K562 (cell line): Measurements from ENCODE around the gene ADAM8. TPM values are rescaled to one million over a fixed set of nuclear protein-coding genes. Genes with fewer than 3 reads are reported as not detected.

ENCODE experiments used
- CBFA2T2 ChIP-seq: fragments of 450-650 bp; conservative IDR thresholded peaks from 2 replicates; pipeline ENCODE4 v1.6.1; 2017; ENCODE audit warnings: mild to moderate bottlenecking
- CBFA2T3 ChIP-seq: fragments of 450-650 bp; IDR thresholded peaks from 2 replicates; pipeline ENCODE4 v1.6.1; 2017
- DPF2 ChIP-seq: fragments of 450-650 bp; IDR thresholded peaks from 2 replicates; pipeline ENCODE4 v1.6.1; 2016
- IRF2 ChIP-seq: sonication (generic); formaldehyde crosslinking; IDR thresholded peaks from 2 replicates; pipeline ENCODE4 v1.8.1; 2022; ENCODE audit warnings: mild to moderate bottlenecking, missing genetic modification reagents
- KAT2B ChIP-seq: IDR thresholded peaks from one replicate; pipeline ENCODE4 v1.6.1; 2012; ENCODE audit warnings: low read depth, mild to moderate bottlenecking, control low read depth, inconsistent platforms, low read length, moderate library complexity
- MBD2 ChIP-seq: sonication (generic); IDR thresholded peaks from 2 replicates; pipeline ENCODE4 v1.6.1; 2016; ENCODE audit warnings: low read depth, borderline replicate concordance
- MYBL2 ChIP-seq, 2 experiments: fragments of 450-650 bp in 1 of 2; sonication (generic) in 1 of 2; formaldehyde crosslinking in 1 of 2; IDR thresholded peaks; 2 replicates each; pipeline versions ENCODE4 v1.6.1 to v1.8.1; 2017 to 2022; ENCODE audit warnings: borderline replicate concordance in 1 of 2, inconsistent platforms in 1 of 2, low read depth in 1 of 2, mild to moderate bottlenecking in 1 of 2, missing genetic modification reagents in 1 of 2, moderate library complexity in 1 of 2
- RB1 ChIP-seq: fragments of 450-650 bp; IDR thresholded peaks from 2 replicates; pipeline ENCODE4 v1.6.1; 2017; ENCODE audit warnings: low read depth, mild to moderate bottlenecking
- SMAD4 ChIP-seq: fragments of 250-450 bp; sonication (Bioruptor Pico); conservative IDR thresholded peaks from 2 replicates; pipeline ENCODE4 v1.8.0; 2021; ENCODE audit warnings: inconsistent platforms, mild to moderate bottlenecking, moderate library complexity
- ZFP1 ChIP-seq: fragments of 450-650 bp; formaldehyde crosslinking; IDR thresholded peaks from 2 replicates; pipeline ENCODE4 v1.4.0; 2020; ENCODE audit warnings: mild to moderate bottlenecking, mixed read lengths
- ZNF354B ChIP-seq: fragments of 250-450 bp; sonication (Bioruptor Pico); IDR thresholded peaks from 2 replicates; pipeline ENCODE4 v1.4.0; 2020
- polyA plus RNA-seq, 8 experiments: library from polyadenylated mRNA; depleted of rRNA in 4 of 8; stranded (reverse) in 5 of 8; unstranded in 3 of 8; fragments of >200 nt; fragmentation: Nextera tagmentation in 2 of 8; fragmentation: Illumina TruSeq in 1 of 8; extraction: Ambion mirVana in 2 of 8; extraction: Trizol in 1 of 8; gene quantifications; 2 replicates each; pipeline versions ENCODE4 v1.2.1 to v1.2.3, GENCODE V29; 2011 to 2014; ENCODE audit warnings: inconsistent platforms in 1 of 8, missing spikeins in 1 of 8
- total RNA-seq, 7 experiments: library from RNA; depleted of rRNA in 6 of 7; stranded (reverse); fragments of >200 nt in 6 of 7; fragmentation: Illumina TruSeq in 2 of 7; extraction: Trizol in 2 of 7; gene quantifications; 2 replicates each; pipeline versions ENCODE4 v1.2.1 to v1.2.3, GENCODE V29; 2011 to 2021; ENCODE audit warnings: low replicate concordance in 1 of 7
- TF ChIP-seq, protein P1 (sequence below): fragments of 450-650 bp; IDR thresholded peaks from 2 replicates; pipeline ENCODE4 v1.6.1; 2016; ENCODE audit warnings: mild to moderate bottlenecking
- TF ChIP-seq, protein P2 (sequence below): conservative IDR thresholded peaks from 2 replicates; pipeline ENCODE4 v1.6.1; 2011; ENCODE audit warnings: low read depth, mild to moderate bottlenecking, low read length; ENCODE audit not compliant: control insufficient read depth
- TF ChIP-seq, protein P3 (sequence below): fragments of 200-400 bp; formaldehyde crosslinking; IDR thresholded peaks from 2 replicates; pipeline ENCODE4 v1.6.1; 2017; ENCODE audit warnings: mild to moderate bottlenecking, low read depth, low read length, moderate library complexity
- TF ChIP-seq, protein P4 (sequence below), 2 experiments: fragments of 450-650 bp; conservative IDR thresholded peaks; 2 replicates each; pipeline ENCODE4 v1.6.1; 2017; ENCODE audit warnings: mild to moderate bottlenecking in 2 of 2, moderate library complexity in 2 of 2
- TF ChIP-seq, protein P5 (sequence below): fragments of 450-650 bp; formaldehyde crosslinking; IDR thresholded peaks from 2 replicates; pipeline ENCODE4 v1.4.0; 2020; ENCODE audit warnings: mild to moderate bottlenecking, moderate library complexity

ADAM8 gene
- total and polyA plus RNA-seq, 9 of the 15 experiments (the other 6 are each of a cell fraction or from before 2014, with no cell fraction given) = 0.07 to 7.0 (median 1.1) TPM

DNA sequence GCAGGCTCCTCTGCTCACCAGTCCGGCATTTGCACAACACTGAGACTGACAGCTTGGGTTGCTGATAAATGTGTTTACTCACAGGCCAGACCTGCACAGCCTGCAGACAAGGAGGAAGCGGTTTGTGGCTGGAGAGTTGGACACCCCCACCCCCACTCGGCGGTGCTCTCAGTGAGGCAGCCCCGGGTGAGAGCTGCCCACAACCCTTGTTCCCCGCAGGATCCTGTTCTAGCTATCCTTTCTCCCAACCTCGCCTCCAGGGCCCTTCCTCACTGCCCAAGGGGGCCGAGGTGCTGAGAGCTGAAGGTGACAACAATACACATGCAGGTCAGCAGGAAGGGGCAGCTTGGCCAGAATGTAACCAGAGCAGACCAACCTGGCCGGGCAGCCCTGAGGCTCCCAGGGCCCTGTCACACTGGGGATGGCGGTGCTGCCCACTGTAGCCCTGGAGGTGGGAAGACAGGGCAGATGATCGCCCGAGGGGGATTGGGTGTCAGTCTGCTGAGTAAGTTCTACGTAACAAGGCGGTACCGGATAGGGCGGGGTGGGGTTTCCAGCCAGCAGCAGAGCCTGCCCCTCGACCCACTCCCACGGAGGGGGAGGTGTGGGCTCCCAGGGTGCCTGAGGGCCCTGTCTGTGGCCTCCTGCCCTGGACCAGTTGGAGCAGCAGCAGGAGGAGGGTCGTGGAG lies 2.1 kb upstream of the ADAM8 start (continued):
- TF ChIP-seq, protein P1, sequence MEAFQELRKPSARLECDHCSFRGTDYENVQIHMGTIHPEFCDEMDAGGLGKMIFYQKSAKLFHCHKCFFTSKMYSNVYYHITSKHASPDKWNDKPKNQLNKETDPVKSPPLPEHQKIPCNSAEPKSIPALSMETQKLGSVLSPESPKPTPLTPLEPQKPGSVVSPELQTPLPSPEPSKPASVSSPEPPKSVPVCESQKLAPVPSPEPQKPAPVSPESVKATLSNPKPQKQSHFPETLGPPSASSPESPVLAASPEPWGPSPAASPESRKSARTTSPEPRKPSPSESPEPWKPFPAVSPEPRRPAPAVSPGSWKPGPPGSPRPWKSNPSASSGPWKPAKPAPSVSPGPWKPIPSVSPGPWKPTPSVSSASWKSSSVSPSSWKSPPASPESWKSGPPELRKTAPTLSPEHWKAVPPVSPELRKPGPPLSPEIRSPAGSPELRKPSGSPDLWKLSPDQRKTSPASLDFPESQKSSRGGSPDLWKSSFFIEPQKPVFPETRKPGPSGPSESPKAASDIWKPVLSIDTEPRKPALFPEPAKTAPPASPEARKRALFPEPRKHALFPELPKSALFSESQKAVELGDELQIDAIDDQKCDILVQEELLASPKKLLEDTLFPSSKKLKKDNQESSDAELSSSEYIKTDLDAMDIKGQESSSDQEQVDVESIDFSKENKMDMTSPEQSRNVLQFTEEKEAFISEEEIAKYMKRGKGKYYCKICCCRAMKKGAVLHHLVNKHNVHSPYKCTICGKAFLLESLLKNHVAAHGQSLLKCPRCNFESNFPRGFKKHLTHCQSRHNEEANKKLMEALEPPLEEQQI = no peak
- TF ChIP-seq KAT2B = no peak
- TF ChIP-seq, protein P2, sequence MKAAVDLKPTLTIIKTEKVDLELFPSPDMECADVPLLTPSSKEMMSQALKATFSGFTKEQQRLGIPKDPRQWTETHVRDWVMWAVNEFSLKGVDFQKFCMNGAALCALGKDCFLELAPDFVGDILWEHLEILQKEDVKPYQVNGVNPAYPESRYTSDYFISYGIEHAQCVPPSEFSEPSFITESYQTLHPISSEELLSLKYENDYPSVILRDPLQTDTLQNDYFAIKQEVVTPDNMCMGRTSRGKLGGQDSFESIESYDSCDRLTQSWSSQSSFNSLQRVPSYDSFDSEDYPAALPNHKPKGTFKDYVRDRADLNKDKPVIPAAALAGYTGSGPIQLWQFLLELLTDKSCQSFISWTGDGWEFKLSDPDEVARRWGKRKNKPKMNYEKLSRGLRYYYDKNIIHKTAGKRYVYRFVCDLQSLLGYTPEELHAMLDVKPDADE = 0 out of 2 replicates have a peak, but pooled peaks have one; percentile 42
- no peak for TF ChIP-seq ZFP1 (CRISPR knock-in tag)
- TF ChIP-seq MBD2 = 0 out of 2 replicates have a peak, but pooled peaks have one; percentile 9
- no peak for TF ChIP-seq MYBL2 (IDR thresholded peaks at IDR 0.05; ENCODE audit: low read depth)
- no peak for TF ChIP-seq MYBL2 (CRISPR knock-in tag; IDR thresholded peaks at IDR 0.05; ENCODE audit: borderline replicate concordance)
- TF ChIP-seq, protein P3, sequence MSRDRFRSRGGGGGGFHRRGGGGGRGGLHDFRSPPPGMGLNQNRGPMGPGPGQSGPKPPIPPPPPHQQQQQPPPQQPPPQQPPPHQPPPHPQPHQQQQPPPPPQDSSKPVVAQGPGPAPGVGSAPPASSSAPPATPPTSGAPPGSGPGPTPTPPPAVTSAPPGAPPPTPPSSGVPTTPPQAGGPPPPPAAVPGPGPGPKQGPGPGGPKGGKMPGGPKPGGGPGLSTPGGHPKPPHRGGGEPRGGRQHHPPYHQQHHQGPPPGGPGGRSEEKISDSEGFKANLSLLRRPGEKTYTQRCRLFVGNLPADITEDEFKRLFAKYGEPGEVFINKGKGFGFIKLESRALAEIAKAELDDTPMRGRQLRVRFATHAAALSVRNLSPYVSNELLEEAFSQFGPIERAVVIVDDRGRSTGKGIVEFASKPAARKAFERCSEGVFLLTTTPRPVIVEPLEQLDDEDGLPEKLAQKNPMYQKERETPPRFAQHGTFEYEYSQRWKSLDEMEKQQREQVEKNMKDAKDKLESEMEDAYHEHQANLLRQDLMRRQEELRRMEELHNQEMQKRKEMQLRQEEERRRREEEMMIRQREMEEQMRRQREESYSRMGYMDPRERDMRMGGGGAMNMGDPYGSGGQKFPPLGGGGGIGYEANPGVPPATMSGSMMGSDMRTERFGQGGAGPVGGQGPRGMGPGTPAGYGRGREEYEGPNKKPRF = no peak
- TF ChIP-seq, protein P4, sequence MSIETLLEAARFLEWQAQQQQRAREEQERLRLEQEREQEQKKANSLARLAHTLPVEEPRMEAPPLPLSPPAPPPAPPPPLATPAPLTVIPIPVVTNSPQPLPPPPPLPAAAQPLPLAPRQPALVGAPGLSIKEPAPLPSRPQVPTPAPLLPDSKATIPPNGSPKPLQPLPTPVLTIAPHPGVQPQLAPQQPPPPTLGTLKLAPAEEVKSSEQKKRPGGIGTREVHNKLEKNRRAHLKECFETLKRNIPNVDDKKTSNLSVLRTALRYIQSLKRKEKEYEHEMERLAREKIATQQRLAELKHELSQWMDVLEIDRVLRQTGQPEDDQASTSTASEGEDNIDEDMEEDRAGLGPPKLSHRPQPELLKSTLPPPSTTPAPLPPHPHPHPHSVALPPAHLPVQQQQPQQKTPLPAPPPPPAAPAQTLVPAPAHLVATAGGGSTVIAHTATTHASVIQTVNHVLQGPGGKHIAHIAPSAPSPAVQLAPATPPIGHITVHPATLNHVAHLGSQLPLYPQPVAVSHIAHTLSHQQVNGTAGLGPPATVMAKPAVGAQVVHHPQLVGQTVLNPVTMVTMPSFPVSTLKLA (conservative IDR thresholded peaks at IDR 0.05) = peak; percentile 37 to 61; a peak in 1 of 4 replicates
- no peak for TF ChIP-seq IRF2 (CRISPR knock-in tag)
- no peak for TF ChIP-seq ZNF354B (CRISPR knock-in tag)
- peak; percentile 74 for TF ChIP-seq CBFA2T3
- TF ChIP-seq CBFA2T2 = peak; percentile 54; the same call in 1 of the 2 replicates
- TF ChIP-seq, protein P5, sequence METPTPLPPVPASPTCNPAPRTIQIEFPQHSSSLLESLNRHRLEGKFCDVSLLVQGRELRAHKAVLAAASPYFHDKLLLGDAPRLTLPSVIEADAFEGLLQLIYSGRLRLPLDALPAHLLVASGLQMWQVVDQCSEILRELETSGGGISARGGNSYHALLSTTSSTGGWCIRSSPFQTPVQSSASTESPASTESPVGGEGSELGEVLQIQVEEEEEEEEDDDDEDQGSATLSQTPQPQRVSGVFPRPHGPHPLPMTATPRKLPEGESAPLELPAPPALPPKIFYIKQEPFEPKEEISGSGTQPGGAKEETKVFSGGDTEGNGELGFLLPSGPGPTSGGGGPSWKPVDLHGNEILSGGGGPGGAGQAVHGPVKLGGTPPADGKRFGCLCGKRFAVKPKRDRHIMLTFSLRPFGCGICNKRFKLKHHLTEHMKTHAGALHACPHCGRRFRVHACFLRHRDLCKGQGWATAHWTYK (CRISPR knock-in tag) = peak; percentile 80
- TF ChIP-seq SMAD4 (CRISPR knock-in tag) = peak; percentile 92
- peak; percentile 67 for TF ChIP-seq DPF2
- TF ChIP-seq RB1 = peak; percentile 29; the same call in 1 of the 2 replicates
